HUES6 (cell line): ENCODE measurements around the gene BICDL1.
"Not testable (repeated sequence)": the region's sequence is repeated elsewhere in the genome, so short reads cannot be mapped to it uniquely, and the experiment has no call there.

ENCODE experiments used
- H3K27ac ChIP-seq: 2 replicates; pipeline ENCODE4 v1.7.0; 2013; ENCODE audit warnings: low read depth, mild to moderate bottlenecking, low read length, inconsistent platforms
- H3K27me3 ChIP-seq: 2 replicates; pipeline ENCODE4 v1.6.1; 2013; ENCODE audit warnings: low read length; ENCODE audit not compliant: control insufficient read depth, insufficient read depth
- H3K36me3 ChIP-seq: 2 replicates; pipeline ENCODE4 v1.6.1; 2013; ENCODE audit warnings: low read length; ENCODE audit not compliant: control insufficient read depth, insufficient read depth
- H3K4me1 ChIP-seq: 2 replicates; pipeline ENCODE4 v1.6.1; 2013; ENCODE audit warnings: low read length; ENCODE audit not compliant: control insufficient read depth, insufficient read depth
- H3K4me3 ChIP-seq: 2 replicates; pipeline ENCODE4 v1.5.1; 2013; ENCODE audit warnings: low read depth, low read length
- H3K9ac ChIP-seq: one replicate; pipeline ENCODE4 v1.6.1; 2013; ENCODE audit warnings: mild to moderate bottlenecking, low read length
- H3K9me3 ChIP-seq: 2 replicates; pipeline ENCODE4 v1.6.1; 2013; ENCODE audit warnings: low read depth, low read length; ENCODE audit not compliant: control insufficient read depth, insufficient read depth

Gene BICDL1

DNA sequence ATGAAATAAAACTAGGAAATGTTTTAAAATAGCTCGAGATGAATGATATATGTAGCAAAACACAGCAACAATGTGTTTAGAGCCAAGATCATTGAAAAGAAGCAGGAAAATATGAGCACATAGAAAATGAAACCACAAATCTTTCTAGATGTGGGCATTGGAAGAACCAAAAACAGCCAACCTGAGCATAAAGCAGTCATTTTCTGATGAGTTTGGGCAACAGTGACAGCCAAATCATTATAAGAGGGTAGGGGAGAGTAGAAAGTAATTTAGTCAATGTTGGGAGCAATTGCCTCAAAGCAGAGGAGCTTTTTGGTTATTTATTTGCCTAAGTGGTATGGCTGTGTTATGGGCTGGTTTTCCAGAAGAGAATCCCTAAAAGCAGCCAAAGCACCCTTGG lies 8.8 kb upstream of the BICDL1 start:
- Histone ChIP-seq H3K4me1 (no peaks in the 10 kb centered on the region), H3K36me3 (no peaks in the 10 kb centered on the region), H3K27ac (no peak overlapping the region), H3K4me3 (no peak overlapping the region), H3K27me3 (peaks cover 17% of the 10 kb centered on the region; the same call in 1 of the 2 replicates), H3K9ac (no peak overlapping the region), H3K9me3 (no peaks in the 10 kb centered on the region)

DNA sequence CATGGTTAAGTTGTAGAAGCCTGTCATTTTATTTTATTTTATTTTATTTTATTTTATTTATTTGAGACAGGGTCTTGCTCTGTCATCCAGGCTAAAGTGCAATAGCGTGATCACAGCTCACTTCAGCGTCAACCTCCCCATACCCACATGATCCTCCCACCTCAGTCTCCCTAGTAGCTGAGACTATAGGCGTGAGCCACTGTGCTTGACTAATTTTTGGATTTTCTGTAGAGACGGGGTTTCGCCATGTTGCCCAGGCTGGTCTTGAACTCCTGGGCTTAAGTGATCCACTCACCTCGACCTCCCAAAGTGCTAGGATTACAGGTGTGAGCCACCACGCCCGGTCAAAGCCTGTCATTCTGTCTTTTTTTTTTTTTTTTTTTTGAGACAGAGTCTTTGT lies 8.3 kb upstream of the BICDL1 start:
- H3K4me3 ChIP-seq, H3K4me1 ChIP-seq, H3K9ac ChIP-seq, H3K36me3 ChIP-seq, H3K9me3 ChIP-seq, H3K27ac ChIP-seq: not testable (repeated sequence)
- peaks cover 17% of the 10 kb centered on the region; the same call in 1 of the 2 replicates for H3K27me3 ChIP-seq

DNA sequence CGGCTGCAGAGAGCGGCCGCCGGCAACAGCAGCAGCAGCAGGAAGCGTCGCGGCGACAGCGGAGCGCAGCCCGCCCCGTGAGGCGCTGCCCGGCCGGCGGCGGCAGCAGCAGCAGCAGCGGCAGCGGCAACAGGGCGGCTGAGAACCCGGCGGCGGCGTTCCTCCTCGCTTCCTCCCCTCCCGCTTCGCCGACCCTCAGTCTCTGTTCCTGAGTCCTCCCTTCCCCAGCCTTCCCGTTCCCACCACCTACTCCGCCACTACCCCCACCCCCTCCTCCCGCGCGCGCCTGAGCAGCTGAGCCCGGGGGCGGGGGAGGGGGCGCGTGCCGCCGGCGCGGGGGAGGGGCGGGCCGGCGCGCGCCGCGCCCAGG lies 310 bp downstream of the BICDL1 start:
- no peaks in the 10 kb centered on the region for H3K36me3 ChIP-seq
- no peak overlapping the region for H3K27ac ChIP-seq
- H3K4me1 ChIP-seq = peaks cover 15% of the 10 kb centered on the region
- H3K4me3 ChIP-seq = peak overlapping the region; percentile 85
- peak overlapping the region; percentile 60 for H3K9ac ChIP-seq
- H3K27me3 ChIP-seq = peaks cover 42% of the 10 kb centered on the region
- no peaks in the 10 kb centered on the region for H3K9me3 ChIP-seq

DNA sequence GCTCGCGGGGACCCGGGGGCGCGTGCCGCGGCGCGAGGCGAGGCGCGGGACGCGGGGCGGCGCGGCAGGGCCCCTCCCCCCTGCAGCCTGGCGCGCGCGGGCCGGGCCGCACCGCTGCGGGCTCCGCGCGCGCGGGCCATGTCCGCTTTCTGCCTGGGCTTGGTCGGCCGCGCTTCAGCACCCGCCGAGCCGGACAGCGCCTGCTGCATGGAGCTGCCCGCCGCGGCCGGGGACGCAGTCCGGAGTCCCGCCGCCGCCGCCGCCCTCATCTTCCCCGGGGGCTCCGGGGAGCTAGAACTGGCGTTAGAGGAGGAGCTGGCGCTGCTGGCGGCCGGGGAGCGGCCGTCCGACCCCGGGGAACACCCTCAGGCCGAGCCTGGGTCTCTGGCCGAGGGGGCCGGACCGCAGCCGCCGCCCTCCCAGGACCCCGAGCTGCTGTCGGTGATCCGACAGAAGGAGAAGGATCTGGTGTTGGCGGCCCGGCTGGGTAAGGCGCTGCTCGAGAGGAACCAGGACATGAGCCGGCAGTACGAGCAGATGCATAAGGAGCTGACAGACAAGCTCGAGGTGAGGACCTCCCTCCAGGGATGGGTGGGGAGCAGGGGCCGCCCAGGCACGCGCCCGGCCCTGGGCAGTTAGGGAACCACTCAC lies 820 bp downstream of the BICDL1 start:
- Histone ChIP-seq H3K36me3 (no peaks in the 10 kb centered on the region), H3K27ac (no peak overlapping the region), H3K4me1 (peaks cover 15% of the 10 kb centered on the region), H3K4me3 (peak overlapping the region; percentile 73), H3K9ac (no peak overlapping the region), H3K27me3 (peaks cover 38% of the 10 kb centered on the region), H3K9me3 (no peaks in the 10 kb centered on the region)

DNA sequence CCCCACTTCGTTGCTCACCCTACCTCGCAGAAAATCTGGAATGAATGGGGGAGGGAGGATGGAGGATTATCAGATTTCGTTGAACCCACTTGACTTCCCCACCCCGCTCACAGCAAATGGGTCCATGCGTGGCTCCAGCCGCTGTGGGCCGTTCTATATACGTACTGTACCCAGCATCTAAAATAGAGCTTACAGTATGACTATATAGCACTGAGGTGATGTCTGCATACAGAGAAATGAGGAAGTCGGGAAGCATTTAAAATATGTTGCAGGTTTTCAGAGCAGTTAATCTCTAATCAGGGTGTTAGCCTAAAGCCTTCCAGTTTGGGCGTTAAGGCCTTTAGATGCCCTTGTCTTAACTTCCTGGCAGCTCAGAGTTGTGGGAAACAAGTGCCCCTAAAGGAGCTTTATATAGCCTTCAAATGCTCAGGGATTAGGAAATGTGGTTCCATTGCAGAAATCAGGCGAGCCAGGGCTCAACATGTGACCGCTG lies 1.4 kb downstream of the BICDL1 start:
- Histone ChIP-seq H3K4me1 (peaks cover 15% of the 10 kb centered on the region), H3K27ac (no peak overlapping the region), H3K4me3 (peak overlapping the region; percentile 73), H3K9me3 (no peaks in the 10 kb centered on the region), H3K9ac (no peak overlapping the region), H3K27me3 (peaks cover 38% of the 10 kb centered on the region), H3K36me3 (no peaks in the 10 kb centered on the region)

DNA sequence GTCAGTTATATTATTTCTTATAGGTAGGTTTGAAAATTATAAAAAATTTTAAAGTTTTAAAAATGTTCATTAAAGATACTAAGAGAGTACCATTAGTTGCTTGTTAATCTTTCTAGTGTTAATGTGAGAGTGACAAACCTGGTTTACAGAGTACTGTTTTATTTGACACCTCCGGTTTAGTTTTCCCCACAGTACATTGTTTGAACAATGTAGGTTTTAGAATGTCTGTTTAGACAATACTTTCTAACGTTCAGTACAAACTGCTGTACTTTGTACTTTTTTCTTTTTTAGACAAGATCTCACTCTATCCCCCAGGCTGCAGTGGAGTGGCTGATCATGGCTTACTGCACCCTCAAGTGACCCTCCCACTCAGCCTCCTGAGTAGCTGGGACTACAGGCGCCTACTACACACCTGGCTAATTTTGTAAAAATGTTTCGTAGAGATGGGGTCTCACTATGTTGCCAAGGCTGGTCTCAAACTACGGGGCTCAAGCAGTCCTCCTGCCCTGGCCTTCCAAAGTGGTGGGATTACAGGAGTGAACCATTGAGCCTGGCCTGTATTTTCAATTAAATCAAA lies 3.2 kb downstream of the BICDL1 start:
- H3K36me3 ChIP-seq = no peaks in the 10 kb centered on the region
- no peak overlapping the region for H3K27ac ChIP-seq
- peaks cover 27% of the 10 kb centered on the region for H3K27me3 ChIP-seq
- no peak overlapping the region for H3K4me3 ChIP-seq
- H3K9ac ChIP-seq = no peak overlapping the region
- no peaks in the 10 kb centered on the region for H3K9me3 ChIP-seq
- peaks cover 15% of the 10 kb centered on the region for H3K4me1 ChIP-seq

DNA sequence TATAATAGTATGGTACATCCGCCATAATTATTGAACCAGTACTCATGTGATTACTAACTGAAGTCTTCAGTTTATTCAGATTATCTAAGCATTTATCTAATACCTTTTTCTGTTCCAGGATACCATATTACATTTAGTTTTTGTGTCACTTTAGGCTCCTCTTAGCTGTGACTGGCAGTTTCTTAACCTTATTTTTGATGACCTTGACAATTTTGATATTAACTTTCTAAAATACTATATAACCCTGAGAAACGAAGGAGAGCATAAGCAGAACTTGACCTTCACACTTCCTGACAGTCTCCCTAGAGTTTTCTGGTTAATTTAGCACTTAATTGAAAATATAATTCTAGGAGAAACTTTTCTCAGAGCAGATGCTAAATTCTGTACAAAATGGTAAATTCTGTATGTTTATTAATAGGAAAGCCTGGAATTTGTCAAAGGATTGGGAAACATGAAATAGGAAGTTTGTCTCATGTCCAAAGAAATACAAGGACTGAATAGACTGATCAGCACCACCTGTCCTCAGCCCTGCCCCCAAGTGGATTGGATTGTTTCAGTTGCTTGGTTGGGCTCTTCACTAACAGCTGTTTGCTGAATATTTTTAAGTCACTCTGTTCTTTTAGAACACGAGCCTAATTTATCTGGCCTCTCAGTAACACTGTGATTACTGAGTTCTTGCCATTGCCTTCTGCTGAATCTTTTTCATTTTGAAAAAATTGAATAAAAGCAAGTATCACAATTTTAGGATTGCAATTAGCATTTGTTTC lies 6.0 kb downstream of the BICDL1 start:
- peaks cover 15% of the 10 kb centered on the region for H3K27me3 ChIP-seq
- H3K9ac ChIP-seq = no peak overlapping the region
- H3K9me3 ChIP-seq = no peaks in the 10 kb centered on the region
- H3K27ac ChIP-seq = no peak overlapping the region
- no peak overlapping the region for H3K4me3 ChIP-seq
- H3K4me1 ChIP-seq = peaks cover 7% of the 10 kb centered on the region
- no peaks in the 10 kb centered on the region for H3K36me3 ChIP-seq

DNA sequence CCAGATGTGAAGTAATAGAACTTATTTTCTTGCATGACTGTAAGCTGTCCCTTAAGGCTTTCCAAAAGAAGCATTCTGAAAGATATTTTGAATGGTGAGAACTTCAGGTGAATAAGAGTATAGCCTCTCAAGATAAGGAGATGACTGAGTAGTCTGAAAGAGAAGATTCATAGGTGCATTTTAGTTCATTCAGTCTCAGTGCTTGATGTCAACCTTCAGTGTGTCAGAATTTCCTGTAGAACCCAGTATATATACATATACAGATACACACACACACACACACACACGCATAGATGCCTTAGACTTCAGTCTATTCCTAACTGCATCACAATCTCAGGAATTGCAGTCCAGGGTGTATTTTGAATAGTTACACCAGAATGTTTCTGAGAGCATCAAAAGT lies 7.4 kb downstream of the BICDL1 start:
- H3K36me3 ChIP-seq = no peaks in the 10 kb centered on the region
- H3K9ac ChIP-seq = no peak overlapping the region
- no peaks in the 10 kb centered on the region for H3K4me1 ChIP-seq
- H3K27ac ChIP-seq = no peak overlapping the region
- no peak overlapping the region for H3K4me3 ChIP-seq
- peaks cover 2% of the 10 kb centered on the region; the same call in 1 of the 2 replicates for H3K27me3 ChIP-seq
- no peaks in the 10 kb centered on the region for H3K9me3 ChIP-seq

DNA sequence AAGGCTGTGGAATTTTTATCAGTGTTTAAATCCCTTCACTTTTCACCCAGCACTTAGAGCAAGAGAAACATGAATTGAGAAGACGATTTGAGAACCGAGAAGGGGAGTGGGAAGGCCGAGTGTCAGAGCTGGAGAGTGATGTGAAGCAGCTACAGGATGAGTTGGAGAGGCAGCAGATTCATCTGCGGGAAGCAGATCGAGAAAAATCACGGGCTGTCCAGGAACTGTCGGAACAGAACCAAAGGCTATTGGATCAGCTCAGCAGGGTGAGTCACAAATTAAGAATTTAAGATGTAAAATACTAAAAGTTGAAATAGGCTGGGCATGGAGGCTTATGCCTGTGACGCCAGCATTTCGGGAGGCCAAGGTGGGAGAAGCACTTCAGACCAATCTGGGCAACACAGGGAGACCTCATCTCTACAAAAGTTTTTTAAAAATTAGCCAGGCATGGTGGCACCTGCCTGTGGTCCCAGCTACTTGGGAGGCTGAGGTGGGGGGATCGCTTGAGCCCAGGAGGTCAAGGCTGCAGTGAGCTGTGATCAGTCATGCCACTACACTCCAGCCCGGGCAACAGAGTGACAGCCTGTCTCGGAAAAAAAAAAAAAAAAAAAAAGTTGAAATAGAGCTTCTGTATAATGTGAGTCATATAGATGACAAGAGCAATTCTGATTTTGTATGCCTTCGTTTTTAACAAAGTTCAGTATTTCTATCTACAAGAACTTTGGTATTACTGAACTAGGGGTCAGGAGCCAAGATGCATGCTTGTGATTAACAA lies 9.6 kb downstream of the BICDL1 start:
- no peaks in the 10 kb centered on the region for H3K27me3 ChIP-seq
- no peaks in the 10 kb centered on the region for H3K9me3 ChIP-seq
- no peak overlapping the region for H3K9ac ChIP-seq
- no peak overlapping the region for H3K27ac ChIP-seq
- no peaks in the 10 kb centered on the region for H3K36me3 ChIP-seq
- H3K4me3 ChIP-seq = no peak overlapping the region
- no peaks in the 10 kb centered on the region for H3K4me1 ChIP-seq

DNA sequence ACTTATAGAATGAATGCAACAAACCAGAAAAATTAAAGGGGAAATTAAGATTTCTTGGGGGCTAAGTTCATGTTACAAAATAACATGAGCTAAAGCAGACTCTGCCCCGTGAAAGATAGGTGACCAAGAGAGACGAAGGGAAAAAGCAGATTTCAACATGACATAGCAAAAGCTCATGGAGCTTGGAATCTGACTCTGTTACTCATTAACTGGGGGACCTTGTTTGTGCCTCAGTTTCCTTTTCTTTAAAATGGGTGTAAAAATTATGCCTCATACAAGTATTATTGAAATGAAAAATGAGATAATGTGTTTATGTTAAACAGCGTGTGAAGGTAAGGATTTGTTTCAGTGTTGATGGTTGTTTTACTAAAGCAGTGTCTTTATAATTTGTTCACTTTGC lies 11.5 kb downstream of the BICDL1 start:
- Histone ChIP-seq H3K4me1 (no peaks in the 10 kb centered on the region), H3K9me3 (no peaks in the 10 kb centered on the region), H3K27ac (no peak overlapping the region), H3K36me3 (no peaks in the 10 kb centered on the region), H3K27me3 (no peaks in the 10 kb centered on the region), H3K4me3 (no peak overlapping the region), H3K9ac (no peak overlapping the region)
